ENCODE measurements around the gene XCL1. TPM values are rescaled to one million over a fixed set of nuclear protein-coding genes. Genes with fewer than 3 reads are reported as not detected.

The XCL1 gene
- polyA plus RNA-seq, 3 donors, result 0.07 TPM; not detected in 2

GRCh38 chr1:168568346-168568745 is 8.1 kb upstream of the XCL1 start:
- TF ChIP-seq, protein P1, sequence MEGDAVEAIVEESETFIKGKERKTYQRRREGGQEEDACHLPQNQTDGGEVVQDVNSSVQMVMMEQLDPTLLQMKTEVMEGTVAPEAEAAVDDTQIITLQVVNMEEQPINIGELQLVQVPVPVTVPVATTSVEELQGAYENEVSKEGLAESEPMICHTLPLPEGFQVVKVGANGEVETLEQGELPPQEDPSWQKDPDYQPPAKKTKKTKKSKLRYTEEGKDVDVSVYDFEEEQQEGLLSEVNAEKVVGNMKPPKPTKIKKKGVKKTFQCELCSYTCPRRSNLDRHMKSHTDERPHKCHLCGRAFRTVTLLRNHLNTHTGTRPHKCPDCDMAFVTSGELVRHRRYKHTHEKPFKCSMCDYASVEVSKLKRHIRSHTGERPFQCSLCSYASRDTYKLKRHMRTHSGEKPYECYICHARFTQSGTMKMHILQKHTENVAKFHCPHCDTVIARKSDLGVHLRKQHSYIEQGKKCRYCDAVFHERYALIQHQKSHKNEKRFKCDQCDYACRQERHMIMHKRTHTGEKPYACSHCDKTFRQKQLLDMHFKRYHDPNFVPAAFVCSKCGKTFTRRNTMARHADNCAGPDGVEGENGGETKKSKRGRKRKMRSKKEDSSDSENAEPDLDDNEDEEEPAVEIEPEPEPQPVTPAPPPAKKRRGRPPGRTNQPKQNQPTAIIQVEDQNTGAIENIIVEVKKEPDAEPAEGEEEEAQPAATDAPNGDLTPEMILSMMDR (IDR thresholded peaks at IDR 0.05), result no peak
- H3K27ac Mint-ChIP-seq, result no peak overlapping the region
- Histone ChIP-seq H2AFZ (ENCODE audit: insufficient read depth, low read depth, low read length, poor library complexity, severe bottlenecking) (no peak overlapping the region), H3K9ac (ENCODE audit: insufficient read depth, low read length, poor library complexity, severe bottlenecking) (no peak overlapping the region), H3K4me1 (ENCODE audit: control insufficient read depth in 1 of 2, insufficient read depth in 2 of 2, low read length in 2 of 2) (peaks cover 11 to 15% of the 10 kb centered on the region in 2 donors), H4K20me1 (ENCODE audit: insufficient read depth, low read length) (no peaks in the 10 kb centered on the region), H3K4me2 (replicated peaks; ENCODE audit: extremely low read depth, low read length, poor library complexity, severe bottlenecking) (no peak overlapping the region), H3K27me3 (ENCODE audit: control insufficient read depth in 2 of 2, insufficient read depth in 2 of 2, low read length in 2 of 2) (no peaks in the 10 kb centered on the region), H3K4me3 (replicated peaks in 1 of 3; ENCODE audit: low read depth in 2 of 3, low read length in 3 of 3) (no peak overlapping the region), H3K9me3 (replicated peaks in 1 of 2; ENCODE audit: control insufficient read depth in 1 of 2, insufficient read depth in 1 of 2, low read length in 2 of 2) (no peaks in the 10 kb centered on the region), H3K27ac (ENCODE audit: low read depth in 1 of 2, low read length in 2 of 2) (no peak overlapping the region), H3K36me3 (replicated peaks in 1 of 2; ENCODE audit: control insufficient read depth in 1 of 2, insufficient read depth in 2 of 2, low read length in 2 of 2) (no peaks in the 10 kb centered on the region), H3K79me2 (ENCODE audit: insufficient read depth, low read length) (no peaks in the 10 kb centered on the region)
- WGBS (ENCODE audit: insufficient coverage), result no CpG with 5 or more reads among the region's 1 CpG
- intact Hi-C loops (cut with micrococcal nuclease), result no loop called here
- H3K36me3 Mint-ChIP-seq, result no peaks in the 10 kb centered on the region
- peaks cover 1 to 4% (median 3%) of the 10 kb centered on the region in 3 donors for H3K27me3 Mint-ChIP-seq (ENCODE audit: low read depth in 3 of 3)
- H3K4me1 Mint-ChIP-seq, result peaks cover 10% of the 10 kb centered on the region
- no peak overlapping the region for H3K4me3 Mint-ChIP-seq
- no peak for DNase-seq
- peaks cover 0 to 5% (median 0%) of the 10 kb centered on the region in 7 donors for H3K9me3 Mint-ChIP-seq

- Histone ChIP-seq H3K9me3 (replicated peaks in 1 of 2; ENCODE audit: control insufficient read depth in 1 of 2, insufficient read depth in 1 of 2, low read length in 2 of 2) (no peaks in the 10 kb centered on the region), H3K4me3 (replicated peaks in 1 of 3; ENCODE audit: low read depth in 2 of 3, low read length in 3 of 3) (no peak overlapping the region), H2AFZ (ENCODE audit: insufficient read depth, low read depth, low read length, poor library complexity, severe bottlenecking) (no peak overlapping the region), H3K9ac (ENCODE audit: insufficient read depth, low read length, poor library complexity, severe bottlenecking) (no peak overlapping the region), H3K4me1 (ENCODE audit: control insufficient read depth in 1 of 2, insufficient read depth in 2 of 2, low read length in 2 of 2) (peaks cover 11 to 15% of the 10 kb centered on the region in 2 donors), H3K36me3 (replicated peaks in 1 of 2; ENCODE audit: control insufficient read depth in 1 of 2, insufficient read depth in 2 of 2, low read length in 2 of 2) (no peaks in the 10 kb centered on the region), H4K20me1 (ENCODE audit: insufficient read depth, low read length) (no peaks in the 10 kb centered on the region), H3K4me2 (replicated peaks; ENCODE audit: extremely low read depth, low read length, poor library complexity, severe bottlenecking) (no peak overlapping the region), H3K27me3 (ENCODE audit: control insufficient read depth in 2 of 2, insufficient read depth in 2 of 2, low read length in 2 of 2) (no peaks in the 10 kb centered on the region), H3K27ac (ENCODE audit: low read depth in 1 of 2, low read length in 2 of 2) (no peak overlapping the region), H3K79me2 (ENCODE audit: insufficient read depth, low read length) (no peaks in the 10 kb centered on the region)
- H3K4me3 Mint-ChIP-seq, result no peak overlapping the region
- H3K27ac Mint-ChIP-seq, result no peak overlapping the region
- peaks cover 16% of the 10 kb centered on the region for H3K4me1 Mint-ChIP-seq
- TF ChIP-seq, protein P1 (IDR thresholded peaks at IDR 0.05), result no peak
- no peak for DNase-seq
- H3K27me3 Mint-ChIP-seq (ENCODE audit: low read depth in 3 of 3), result peaks cover 0 to 2% (median 0%) of the 10 kb centered on the region in 3 donors
- WGBS (ENCODE audit: insufficient coverage), result 100% methylated on average over 1 of the region's 3 CpGs
- peaks cover 0 to 3% (median 0%) of the 10 kb centered on the region in 7 donors for H3K9me3 Mint-ChIP-seq
- intact Hi-C loops (cut with micrococcal nuclease), result loop anchor here (5.0 to 10.0 kb wide), 2 partner anchors 133 to 226 kb away; no protein-coding TSS in a partner anchor
- H3K36me3 Mint-ChIP-seq, result no peaks in the 10 kb centered on the region
These were observed 5.8 kb upstream of the XCL1 start for GRCh38 chr1:168570652-168571051.
